HepG2 (cell line): ENCODE measurements around the gene EPHX1. TPM values are rescaled to one million over a fixed set of nuclear protein-coding genes. Genes with fewer than 3 reads are reported as not detected.

Experiments
- ATAC-seq: fragments of 200-7000 bp; cut with Tn5 transposase; 3 replicates; pipeline ENCODE4 v1.9.1; 2020; ENCODE audit warnings: mild to moderate bottlenecking, moderate library complexity
- BruUV-seq: library from RNA; stranded (reverse); fragments of 400-500 nt; replicated peaks from 2 replicates; lab custom pipeline; 2021; lab: Mats Ljungman, UMichigan
- CTCF ChIA-PET: fragments of 300-600 bp; formaldehyde crosslinking; extraction: SDS; loops from one replicate; lab custom pipeline; 2021; ENCODE audit warnings: low total read pairs, inconsistent platforms, low intra/inter-chr PET ratio; lab: Yijun Ruan, JAX
- POLR2A ChIA-PET: fragments of 350-600 bp; sonication (Branson Sonifier 250); formaldehyde crosslinking; loops from one replicate; lab custom pipeline; 2020; ENCODE audit warnings: antibody characterized with exemption, inconsistent platforms; lab: Yijun Ruan, JAX
- DNase-seq: peaks from one replicate; pipeline ENCODE4 v3.0.0-alpha.2; 2015; ENCODE audit warnings: low spot score
- FAIRE-seq: peaks from 3 replicates; lab custom pipeline; 2011; peaks lifted over from hg19 to GRCh38; lab: Jason Lieb, UNC
- H2AFZ ChIP-seq: one replicate; pipeline ENCODE4 v1.6.1; 2011; ENCODE audit warnings: low read length, inconsistent platforms
- H3K27ac ChIP-seq: fragments of 300-600 bp; 3 replicates; pipeline ENCODE4 v1.8.0; 2011; ENCODE audit warnings: mixed run types, mild to moderate bottlenecking, mixed read lengths, low read length, inconsistent platforms; ENCODE audit not compliant: insufficient read depth; ENCODE audit errors: extremely low read length
- H3K27me3 ChIP-seq, 2 experiments: fragments of 200-600 bp in 1 of 2; 2 replicates in 1 of 2; 3 replicates in 1 of 2; pipeline versions ENCODE4 v1.6.0 to v1.8.0; 2011; ENCODE audit warnings: low read length in 2 of 2, mild to moderate bottlenecking in 2 of 2, moderate library complexity in 2 of 2, inconsistent platforms in 1 of 2; ENCODE audit not compliant: insufficient read depth in 2 of 2, control insufficient read depth in 1 of 2
- H3K36me3 ChIP-seq, 2 experiments: fragments of 200-600 bp in 1 of 2; replicated peaks in 1 of 2; 2 replicates in 1 of 2; 3 replicates in 1 of 2; pipeline versions ENCODE4 v1.5.1 to v1.8.0; 2011; ENCODE audit warnings: low read length in 2 of 2, inconsistent platforms in 1 of 2; ENCODE audit not compliant: insufficient read depth in 2 of 2, control insufficient read depth in 1 of 2
- H3K4me1 ChIP-seq: 2 replicates; pipeline ENCODE4 v1.5.1; 2012; ENCODE audit warnings: low read length, inconsistent platforms; ENCODE audit not compliant: insufficient read depth
- H3K4me2 ChIP-seq: 2 replicates; pipeline ENCODE4 v1.6.0; 2011; ENCODE audit warnings: low read depth, low read length, inconsistent platforms
- H3K4me3 ChIP-seq, 3 experiments: fragments of 200-600 bp in 1 of 3; sonication (generic), shearing (Covaris generic) in 1 of 3; replicated peaks in 1 of 3; 2 replicates each; pipeline ENCODE4 v1.5.1; 2011 to 2016; ENCODE audit warnings: low read length in 3 of 3, inconsistent platforms in 2 of 3, low read depth in 2 of 3, mild to moderate bottlenecking in 2 of 3, control low read depth in 1 of 3, mixed read lengths in 1 of 3; ENCODE audit not compliant: insufficient read depth in 1 of 3
- H3K79me2 ChIP-seq: one replicate; pipeline ENCODE4 v1.6.1; 2011; ENCODE audit warnings: low read length, inconsistent platforms; ENCODE audit not compliant: insufficient read depth
- H3K9ac ChIP-seq: 2 replicates; pipeline ENCODE4 v1.6.0; 2011; ENCODE audit warnings: mild to moderate bottlenecking, low read depth, low read length, inconsistent platforms; ENCODE audit not compliant: insufficient read depth
- H3K9me3 ChIP-seq: 2 replicates; pipeline ENCODE4 v1.5.1; 2012; ENCODE audit warnings: mild to moderate bottlenecking, low read length
- H4K20me1 ChIP-seq: 2 replicates; pipeline ENCODE4 v1.6.0; 2011; ENCODE audit warnings: inconsistent platforms, mild to moderate bottlenecking, low read length, moderate library complexity; ENCODE audit not compliant: insufficient read depth
- ARNT ChIP-seq: fragments of 450-650 bp; IDR thresholded peaks from 2 replicates; pipeline ENCODE4 v1.6.1; 2017
- CENPX ChIP-seq: sonication (generic); formaldehyde crosslinking; IDR thresholded peaks from 2 replicates; pipeline ENCODE4 v1.9.0; 2021; ENCODE audit warnings: mild to moderate bottlenecking, missing genetic modification reagents, moderate library complexity
- MYNN ChIP-seq: sonication (generic); formaldehyde crosslinking; IDR thresholded peaks from 2 replicates; pipeline ENCODE4 v1.4.0; 2020; ENCODE audit warnings: mild to moderate bottlenecking, low read depth, missing genetic modification reagents
- SP4 ChIP-seq: sonication (generic); formaldehyde crosslinking; IDR thresholded peaks from 2 replicates; pipeline ENCODE4 v1.8.1; 2023; ENCODE audit warnings: mild to moderate bottlenecking, missing genetic modification reagents
- STAT5B ChIP-seq: sonication (generic); formaldehyde crosslinking; IDR thresholded peaks from 2 replicates; pipeline ENCODE4 v1.4.0; 2020; ENCODE audit warnings: missing genetic modification reagents
- ZFP62 ChIP-seq: sonication (generic); formaldehyde crosslinking; IDR thresholded peaks from 2 replicates; pipeline ENCODE4 v1.4.0; 2020; ENCODE audit warnings: missing genetic modification reagents
- WGBS: methylation state at CpG from one replicate; pipeline ENCODE4 v1.1.6; 2017; ENCODE audit warnings: low lambda C conversion rate; 5-methylcytosine and 5-hydroxymethylcytosine counted together
- in situ Hi-C: cut with HindIII; loops from 2 replicates; pipeline ENCODE4 v1.10.0; 2017; ENCODE audit warnings: low pct_unique_long_range_greater_than_20kb; ENCODE audit not compliant: extremely low pct_ligation_motif_present
- intact Hi-C: fragments of 100-400 bp; cut with micrococcal nuclease; formaldehyde crosslinking; loops from one replicate; pipeline ENCODE4 v1.10.0; 2022; ENCODE audit not compliant: unreplicated experiment
- polyA plus RNA-seq, 8 experiments: library from polyadenylated mRNA; depleted of rRNA in 3 of 8; stranded (reverse) in 7 of 8; unstranded in 1 of 8; fragments of >200 nt; fragmentation: Illumina TruSeq in 4 of 8; extraction: Trizol in 4 of 8; gene quantifications; 2 replicates each; pipeline versions ENCODE4 v1.2.1 to v1.2.3, GENCODE V29; 2011 to 2016; ENCODE audit warnings: low read depth in 4 of 8, missing spikeins in 1 of 8, mixed read lengths in 1 of 8; ENCODE audit not compliant: insufficient read depth in 1 of 8
- total RNA-seq, 5 experiments: library from RNA; depleted of rRNA; stranded (reverse); fragments of >200 nt; fragmentation: Illumina TruSeq; extraction: Trizol; gene quantifications; 2 replicates each; pipeline ENCODE4 v1.2.3, GENCODE V29; 2016; ENCODE audit warnings: low read depth in 1 of 5
- TF ChIP-seq, protein P1 (sequence below): sonication (generic); formaldehyde crosslinking; conservative IDR thresholded peaks from 2 replicates; pipeline ENCODE4 v1.4.0; 2020; ENCODE audit warnings: mild to moderate bottlenecking, missing genetic modification reagents, moderate library complexity
- TF ChIP-seq, protein P2 (sequence below): sonication (generic); formaldehyde crosslinking; IDR thresholded peaks from 2 replicates; pipeline ENCODE4 v1.5.0; 2020; ENCODE audit warnings: mild to moderate bottlenecking, missing genetic modification reagents, borderline replicate concordance

The EPHX1 gene
- total and polyA plus RNA-seq, 2 of the 13 experiments (the other 11 are each of a cell fraction or from before 2014, with no cell fraction given), result 27.7 to 36.5 TPM

DNA sequence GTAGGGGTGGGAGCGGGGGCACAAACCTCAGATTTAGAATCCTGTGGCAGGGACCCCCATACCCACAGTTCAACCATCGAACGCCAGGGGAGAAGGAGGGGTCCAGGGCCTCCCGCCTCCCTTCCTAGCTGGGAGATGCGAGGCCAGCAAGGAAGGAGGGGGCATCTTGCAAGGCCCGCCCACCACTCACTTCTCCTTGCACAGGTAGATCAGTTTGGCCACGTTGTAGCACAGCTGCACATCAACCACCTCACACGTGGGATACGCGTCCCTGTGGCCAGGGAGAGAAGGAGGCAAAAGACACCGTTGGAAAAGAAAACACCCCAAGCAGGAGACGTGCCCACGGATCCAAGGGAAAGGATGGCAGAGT, 52.6 kb downstream of the EPHX1 start:
- Histone ChIP-seq H3K9me3 (no peaks in the 10 kb centered on the region), H3K27ac (no peak overlapping the region), H3K27me3 (no peaks in the 10 kb centered on the region), H3K9ac (no peak overlapping the region), H3K79me2 (no peaks in the 10 kb centered on the region), H3K36me3 (peaks cover 27 to 74% of the 10 kb centered on the region in 2 experiments; a peak in 4 of 5 replicates), H4K20me1 (no peaks in the 10 kb centered on the region), H2AFZ (no peak overlapping the region), H3K4me2 (no peak overlapping the region), H3K4me3 (no peak overlapping the region), H3K4me1 (peaks cover 12% of the 10 kb centered on the region)
- ChIA-PET CTCF (no interaction called here), POLR2A (no interaction called here)
- BruUV-seq, result no TSS peak
- no peak for TF ChIP-seq ZFP62 (CRISPR knock-in tag)
- no peak for TF ChIP-seq MYNN (CRISPR knock-in tag)
- TF ChIP-seq, protein P1, sequence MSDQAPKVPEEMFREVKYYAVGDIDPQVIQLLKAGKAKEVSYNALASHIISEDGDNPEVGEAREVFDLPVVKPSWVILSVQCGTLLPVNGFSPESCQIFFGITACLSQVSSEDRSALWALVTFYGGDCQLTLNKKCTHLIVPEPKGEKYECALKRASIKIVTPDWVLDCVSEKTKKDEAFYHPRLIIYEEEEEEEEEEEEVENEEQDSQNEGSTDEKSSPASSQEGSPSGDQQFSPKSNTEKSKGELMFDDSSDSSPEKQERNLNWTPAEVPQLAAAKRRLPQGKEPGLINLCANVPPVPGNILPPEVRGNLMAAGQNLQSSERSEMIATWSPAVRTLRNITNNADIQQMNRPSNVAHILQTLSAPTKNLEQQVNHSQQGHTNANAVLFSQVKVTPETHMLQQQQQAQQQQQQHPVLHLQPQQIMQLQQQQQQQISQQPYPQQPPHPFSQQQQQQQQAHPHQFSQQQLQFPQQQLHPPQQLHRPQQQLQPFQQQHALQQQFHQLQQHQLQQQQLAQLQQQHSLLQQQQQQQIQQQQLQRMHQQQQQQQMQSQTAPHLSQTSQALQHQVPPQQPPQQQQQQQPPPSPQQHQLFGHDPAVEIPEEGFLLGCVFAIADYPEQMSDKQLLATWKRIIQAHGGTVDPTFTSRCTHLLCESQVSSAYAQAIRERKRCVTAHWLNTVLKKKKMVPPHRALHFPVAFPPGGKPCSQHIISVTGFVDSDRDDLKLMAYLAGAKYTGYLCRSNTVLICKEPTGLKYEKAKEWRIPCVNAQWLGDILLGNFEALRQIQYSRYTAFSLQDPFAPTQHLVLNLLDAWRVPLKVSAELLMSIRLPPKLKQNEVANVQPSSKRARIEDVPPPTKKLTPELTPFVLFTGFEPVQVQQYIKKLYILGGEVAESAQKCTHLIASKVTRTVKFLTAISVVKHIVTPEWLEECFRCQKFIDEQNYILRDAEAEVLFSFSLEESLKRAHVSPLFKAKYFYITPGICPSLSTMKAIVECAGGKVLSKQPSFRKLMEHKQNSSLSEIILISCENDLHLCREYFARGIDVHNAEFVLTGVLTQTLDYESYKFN (CRISPR knock-in tag), result no peak
- no peak for TF ChIP-seq ARNT
- no peak for TF ChIP-seq STAT5B (CRISPR knock-in tag)
- no peak for TF ChIP-seq CENPX (CRISPR knock-in tag)
- TF ChIP-seq, protein P2, sequence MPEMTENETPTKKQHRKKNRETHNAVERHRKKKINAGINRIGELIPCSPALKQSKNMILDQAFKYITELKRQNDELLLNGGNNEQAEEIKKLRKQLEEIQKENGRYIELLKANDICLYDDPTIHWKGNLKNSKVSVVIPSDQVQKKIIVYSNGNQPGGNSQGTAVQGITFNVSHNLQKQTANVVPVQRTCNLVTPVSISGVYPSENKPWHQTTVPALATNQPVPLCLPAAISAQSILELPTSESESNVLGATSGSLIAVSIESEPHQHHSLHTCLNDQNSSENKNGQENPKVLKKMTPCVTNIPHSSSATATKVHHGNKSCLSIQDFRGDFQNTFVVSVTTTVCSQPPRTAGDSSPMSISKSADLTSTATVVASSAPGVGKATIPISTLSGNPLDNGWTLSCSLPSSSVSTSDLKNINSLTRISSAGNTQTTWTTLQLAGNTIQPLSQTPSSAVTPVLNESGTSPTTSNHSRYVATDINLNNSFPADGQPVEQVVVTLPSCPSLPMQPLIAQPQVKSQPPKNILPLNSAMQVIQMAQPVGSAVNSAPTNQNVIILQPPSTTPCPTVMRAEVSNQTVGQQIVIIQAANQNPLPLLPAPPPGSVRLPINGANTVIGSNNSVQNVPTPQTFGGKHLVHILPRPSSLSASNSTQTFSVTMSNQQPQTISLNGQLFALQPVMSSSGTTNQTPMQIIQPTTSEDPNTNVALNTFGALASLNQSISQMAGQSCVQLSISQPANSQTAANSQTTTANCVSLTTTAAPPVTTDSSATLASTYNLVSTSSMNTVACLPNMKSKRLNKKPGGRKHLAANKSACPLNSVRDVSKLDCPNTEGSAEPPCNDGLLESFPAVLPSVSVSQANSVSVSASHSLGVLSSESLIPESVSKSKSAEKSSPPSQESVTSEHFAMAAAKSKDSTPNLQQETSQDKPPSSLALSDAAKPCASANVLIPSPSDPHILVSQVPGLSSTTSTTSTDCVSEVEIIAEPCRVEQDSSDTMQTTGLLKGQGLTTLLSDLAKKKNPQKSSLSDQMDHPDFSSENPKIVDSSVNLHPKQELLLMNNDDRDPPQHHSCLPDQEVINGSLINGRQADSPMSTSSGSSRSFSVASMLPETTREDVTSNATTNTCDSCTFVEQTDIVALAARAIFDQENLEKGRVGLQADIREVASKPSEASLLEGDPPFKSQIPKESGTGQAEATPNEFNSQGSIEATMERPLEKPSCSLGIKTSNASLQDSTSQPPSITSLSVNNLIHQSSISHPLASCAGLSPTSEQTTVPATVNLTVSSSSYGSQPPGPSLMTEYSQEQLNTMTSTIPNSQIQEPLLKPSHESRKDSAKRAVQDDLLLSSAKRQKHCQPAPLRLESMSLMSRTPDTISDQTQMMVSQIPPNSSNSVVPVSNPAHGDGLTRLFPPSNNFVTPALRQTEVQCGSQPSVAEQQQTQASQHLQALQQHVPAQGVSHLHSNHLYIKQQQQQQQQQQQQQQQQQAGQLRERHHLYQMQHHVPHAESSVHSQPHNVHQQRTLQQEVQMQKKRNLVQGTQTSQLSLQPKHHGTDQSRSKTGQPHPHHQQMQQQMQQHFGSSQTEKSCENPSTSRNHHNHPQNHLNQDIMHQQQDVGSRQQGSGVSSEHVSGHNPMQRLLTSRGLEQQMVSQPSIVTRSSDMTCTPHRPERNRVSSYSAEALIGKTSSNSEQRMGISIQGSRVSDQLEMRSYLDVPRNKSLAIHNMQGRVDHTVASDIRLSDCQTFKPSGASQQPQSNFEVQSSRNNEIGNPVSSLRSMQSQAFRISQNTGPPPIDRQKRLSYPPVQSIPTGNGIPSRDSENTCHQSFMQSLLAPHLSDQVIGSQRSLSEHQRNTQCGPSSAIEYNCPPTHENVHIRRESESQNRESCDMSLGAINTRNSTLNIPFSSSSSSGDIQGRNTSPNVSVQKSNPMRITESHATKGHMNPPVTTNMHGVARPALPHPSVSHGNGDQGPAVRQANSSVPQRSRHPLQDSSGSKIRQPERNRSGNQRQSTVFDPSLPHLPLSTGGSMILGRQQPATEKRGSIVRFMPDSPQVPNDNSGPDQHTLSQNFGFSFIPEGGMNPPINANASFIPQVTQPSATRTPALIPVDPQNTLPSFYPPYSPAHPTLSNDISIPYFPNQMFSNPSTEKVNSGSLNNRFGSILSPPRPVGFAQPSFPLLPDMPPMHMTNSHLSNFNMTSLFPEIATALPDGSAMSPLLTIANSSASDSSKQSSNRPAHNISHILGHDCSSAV, result no peak
- no peak for TF ChIP-seq SP4 (CRISPR knock-in tag)
- ATAC-seq (no peak), FAIRE-seq (no peak), DNase-seq (no peak)
- WGBS, result 96% methylated on average over 13 of the region's 13 CpGs
- intact Hi-C loops, result no loop called here
- in situ Hi-C loops, result no loop called here
